Renal pelvis (tissue), 4 donors: ENCODE data around the gene PPFIA2. TPM values are rescaled to one million over a fixed set of nuclear protein-coding genes. Genes with fewer than 3 reads are reported as not detected.

Source experiments
- DNase-seq: peaks from one replicate; pipeline ENCODE4 v3.0.0-alpha.2; 2013
- polyA plus RNA-seq, 3 donors: library from polyadenylated mRNA; unstranded; fragments of 120-200 nt; gene quantifications; one replicate each; pipeline ENCODE4 v1.2.1, GENCODE V29; 2013; ENCODE audit not compliant: insufficient read length in 3 of 3

Gene PPFIA2
- polyA plus RNA-seq, 3 donors = 5.0 to 8.3 (median 6.2) TPM

- DNase-seq = no peak
Measured at GRCh38 chr12:81274637-81275529, 484.3 kb downstream of the PPFIA2 start.

- DNase-seq = no peak
Measured at GRCh38 chr12:81270385-81270784, 488.8 kb downstream of the PPFIA2 start.

DNA sequence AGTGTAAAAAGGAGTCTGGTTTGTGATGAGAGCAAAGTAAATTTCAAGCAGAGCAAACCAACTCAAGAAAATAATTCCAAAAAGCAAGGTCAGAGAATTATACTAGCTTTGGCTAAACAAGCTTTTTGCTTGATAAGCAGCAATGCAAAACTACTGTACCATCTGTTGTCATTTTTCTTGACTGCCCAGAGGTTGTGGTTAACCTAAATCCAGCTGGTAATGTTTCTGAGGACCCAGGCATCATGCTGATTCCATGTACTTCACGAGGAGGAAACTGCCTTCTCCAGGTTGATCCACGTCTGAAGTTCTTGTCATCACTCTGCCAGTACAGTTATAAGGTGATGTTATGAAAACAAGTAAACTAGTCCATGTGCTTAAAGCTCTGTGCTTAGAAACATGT is 496.1 kb downstream of the PPFIA2 start:
- no peak for DNase-seq

GRCh38 chr12:81261508-81262207 is 497.5 kb downstream of the PPFIA2 start:
- DNase-seq = no peak

DNA sequence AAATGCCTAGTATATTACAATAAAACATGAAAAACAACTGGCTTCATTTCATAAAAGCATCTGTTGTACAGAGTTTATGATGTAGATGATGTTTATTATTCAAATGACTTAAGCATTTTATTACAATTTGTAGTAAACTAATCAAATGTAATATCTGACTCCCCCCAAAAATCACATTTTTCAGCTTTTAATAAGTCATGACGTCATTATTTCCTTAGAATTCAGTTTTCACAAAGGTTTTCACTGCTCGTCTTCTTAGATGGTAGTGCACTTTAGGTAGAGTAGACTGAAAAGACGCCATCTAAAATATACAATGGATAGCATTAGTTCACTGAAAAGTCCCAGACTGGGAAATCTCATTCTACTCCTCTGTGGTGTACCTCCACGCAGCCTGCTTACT is 499.8 kb downstream of the PPFIA2 start:
- DNase-seq = no peak

- peak; percentile 61 for DNase-seq
Measured at GRCh38 chr12:81257947-81258551, 501.1 kb downstream of the PPFIA2 start.

GRCh38 chr12:81255947-81256346 is 503.2 kb downstream of the PPFIA2 start:
- DNase-seq = no peak

DNA sequence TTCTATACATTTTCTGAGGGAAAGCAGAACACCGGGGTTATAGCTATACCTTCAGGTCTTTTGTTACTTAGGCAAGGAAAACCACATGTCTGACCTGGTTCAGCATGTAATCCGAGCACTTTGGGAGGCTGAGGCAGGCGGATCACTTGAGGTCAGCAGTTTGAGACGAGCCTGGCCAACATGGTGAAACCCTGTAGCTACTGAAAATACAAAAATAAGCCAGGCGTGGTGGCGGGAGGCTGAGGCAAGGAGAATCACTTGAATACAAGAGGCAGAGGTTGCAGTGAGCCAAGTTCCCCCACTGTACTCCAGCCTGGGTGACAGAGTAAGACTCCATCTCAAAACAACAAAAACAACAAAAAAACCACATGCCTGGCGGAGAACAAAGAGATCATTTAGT is 503.7 kb downstream of the PPFIA2 start:
- no peak for DNase-seq

- no peak for DNase-seq
Measured at GRCh38 chr12:81253360-81253759, 505.8 kb downstream of the PPFIA2 start.

DNA sequence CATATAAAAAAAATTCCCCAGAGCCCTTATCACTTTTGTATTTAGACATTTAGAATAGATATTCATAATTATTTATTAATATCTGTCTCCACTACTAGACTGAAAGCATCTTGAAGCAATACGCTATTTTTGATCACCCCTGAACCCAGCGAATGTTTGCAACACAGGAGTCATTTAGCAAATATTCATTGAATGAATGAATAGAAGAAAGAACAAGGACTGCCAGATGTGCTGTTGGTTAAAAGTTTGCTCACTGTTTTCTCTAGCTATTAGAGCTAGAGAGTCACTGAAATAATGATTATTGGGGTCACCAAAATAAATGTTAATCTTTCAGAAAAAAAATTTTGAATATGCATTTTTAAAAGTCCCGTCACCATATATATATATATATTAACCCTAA is 506.9 kb downstream of the PPFIA2 start:
- DNase-seq = no peak

GRCh38 chr12:81249976-81250375 is 509.2 kb downstream of the PPFIA2 start:
- no peak for DNase-seq

DNA sequence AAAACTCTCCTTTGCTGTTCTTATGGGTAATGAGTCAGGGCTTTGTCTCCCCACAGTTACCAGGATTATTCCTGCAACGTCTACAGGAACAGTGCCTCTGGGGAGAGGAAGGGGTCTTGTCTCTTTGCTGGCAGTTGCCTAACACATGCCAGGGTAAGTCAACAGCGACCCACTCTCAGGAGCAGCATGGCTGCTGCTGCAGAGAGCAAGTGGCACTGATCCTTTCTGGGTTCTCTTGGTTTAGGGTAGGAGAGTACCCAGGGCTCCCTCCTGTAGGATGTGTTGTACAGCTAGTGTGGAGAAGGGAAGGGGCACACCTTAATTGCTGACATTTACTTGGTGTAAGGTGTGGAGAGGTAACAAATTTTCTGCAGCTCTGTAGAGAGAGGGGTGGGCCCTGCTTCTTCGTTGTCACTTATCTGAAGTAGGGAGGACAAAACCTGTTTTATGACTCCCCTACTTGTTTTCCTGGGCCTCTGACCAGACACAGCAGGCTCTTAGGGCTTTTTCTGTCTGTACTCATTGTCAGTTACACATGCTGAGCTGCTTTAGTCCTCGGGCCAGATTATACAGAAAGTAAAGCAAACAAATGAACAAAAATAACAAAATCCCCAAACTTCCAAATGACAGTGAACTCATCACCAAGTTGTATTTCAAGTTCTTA is 513.1 kb downstream of the PPFIA2 start:
- no peak for DNase-seq

GRCh38 chr12:81245458-81245857 is 513.7 kb downstream of the PPFIA2 start:
- DNase-seq = peak; percentile 68

DNA sequence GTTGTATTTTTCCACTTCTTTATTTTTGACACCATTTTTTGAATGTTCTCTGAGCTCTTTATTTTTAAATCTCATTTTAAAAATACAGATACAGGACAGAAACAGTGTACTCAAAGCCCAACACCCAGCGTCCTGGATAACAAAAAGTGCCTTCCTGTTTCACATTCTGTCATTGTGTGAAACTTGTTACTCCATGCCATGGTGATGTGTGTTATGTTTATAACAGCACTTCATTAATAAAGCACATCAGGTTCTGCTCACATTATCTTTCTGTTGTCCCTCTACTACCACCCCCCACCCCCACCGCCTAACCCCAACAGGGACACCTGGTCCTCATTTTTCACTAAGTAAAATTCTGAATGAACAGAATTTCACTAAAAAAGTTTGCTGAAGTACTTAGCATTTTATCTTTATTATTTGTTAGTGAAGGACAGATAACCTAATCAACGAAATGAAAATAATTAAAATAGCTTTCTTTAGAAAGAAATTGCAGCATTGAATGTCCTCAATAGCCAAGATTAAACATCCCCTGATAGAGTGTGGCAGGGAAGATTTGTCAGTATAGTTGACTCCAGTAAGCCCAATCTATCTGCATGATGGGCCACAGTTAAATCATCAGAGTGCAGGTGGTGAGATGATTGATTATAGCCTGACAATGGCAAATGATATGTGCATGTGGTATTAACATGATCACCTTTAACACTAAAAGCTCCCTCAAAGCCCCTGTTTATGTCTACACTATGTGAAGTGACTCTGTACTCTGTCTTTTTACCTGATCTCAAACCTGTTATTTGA is 527.4 kb downstream of the PPFIA2 start:
- DNase-seq = no peak

- no peak for DNase-seq
Measured at GRCh38 chr12:81229759-81230158, 529.4 kb downstream of the PPFIA2 start.

GRCh38 chr12:81224626-81225025 is 534.5 kb downstream of the PPFIA2 start:
- DNase-seq = no peak

DNA sequence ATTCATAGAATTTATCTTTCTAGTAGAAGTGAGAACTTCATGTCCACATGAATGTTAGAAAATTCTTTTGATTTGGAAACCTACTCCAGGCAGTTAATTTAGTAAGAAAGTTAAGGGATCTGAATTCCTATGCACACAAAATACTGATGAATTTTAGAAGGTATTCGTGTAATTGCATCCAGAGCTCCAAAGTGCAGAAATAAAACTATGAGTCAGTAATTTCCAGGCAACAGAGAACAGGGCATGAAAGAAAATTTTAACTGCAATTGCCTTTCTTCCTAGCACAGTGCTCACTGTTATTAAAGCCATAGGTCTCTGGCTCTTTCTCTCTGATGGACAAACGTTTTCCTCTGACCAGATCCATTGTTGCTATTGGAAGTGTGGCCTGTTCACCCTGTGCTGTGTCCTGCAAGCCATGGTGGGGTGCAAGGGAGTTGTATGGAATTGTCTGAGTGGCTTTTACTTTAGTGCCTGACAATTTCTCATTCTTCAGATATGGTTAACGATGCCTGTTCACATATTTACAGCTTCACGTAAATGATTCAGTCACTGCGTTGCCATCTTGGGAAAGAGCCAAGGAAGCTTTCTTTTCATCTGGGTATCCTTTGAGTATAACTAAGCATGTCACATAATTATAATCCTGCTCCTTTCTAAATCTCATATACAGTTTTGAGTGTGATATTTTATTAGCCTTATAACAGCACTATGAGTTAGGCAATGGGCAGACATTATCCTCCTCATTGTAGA is 536.1 kb downstream of the PPFIA2 start:
- DNase-seq = no peak

DNA sequence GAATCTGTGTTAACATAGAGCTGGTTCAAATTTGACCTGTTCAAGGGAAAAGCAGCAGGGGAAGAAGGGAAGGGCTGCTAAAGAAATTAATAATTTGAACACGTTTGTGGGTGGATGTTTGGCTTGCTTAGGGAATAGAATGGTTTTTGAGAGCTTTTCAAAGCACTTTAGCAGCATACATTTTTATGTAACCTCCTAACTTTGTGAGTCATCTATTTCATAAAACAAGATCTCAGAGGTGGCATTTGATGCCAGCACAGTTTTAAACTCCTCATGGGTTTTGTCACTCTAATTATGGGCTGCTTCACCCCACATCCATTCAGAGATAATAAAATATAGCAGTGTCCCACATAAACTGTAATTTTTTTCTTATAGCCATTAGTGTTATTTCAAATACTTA is 537.5 kb downstream of the PPFIA2 start:
- no peak for DNase-seq

GRCh38 chr12:81216739-81217138 is 542.4 kb downstream of the PPFIA2 start:
- DNase-seq = no peak

DNA sequence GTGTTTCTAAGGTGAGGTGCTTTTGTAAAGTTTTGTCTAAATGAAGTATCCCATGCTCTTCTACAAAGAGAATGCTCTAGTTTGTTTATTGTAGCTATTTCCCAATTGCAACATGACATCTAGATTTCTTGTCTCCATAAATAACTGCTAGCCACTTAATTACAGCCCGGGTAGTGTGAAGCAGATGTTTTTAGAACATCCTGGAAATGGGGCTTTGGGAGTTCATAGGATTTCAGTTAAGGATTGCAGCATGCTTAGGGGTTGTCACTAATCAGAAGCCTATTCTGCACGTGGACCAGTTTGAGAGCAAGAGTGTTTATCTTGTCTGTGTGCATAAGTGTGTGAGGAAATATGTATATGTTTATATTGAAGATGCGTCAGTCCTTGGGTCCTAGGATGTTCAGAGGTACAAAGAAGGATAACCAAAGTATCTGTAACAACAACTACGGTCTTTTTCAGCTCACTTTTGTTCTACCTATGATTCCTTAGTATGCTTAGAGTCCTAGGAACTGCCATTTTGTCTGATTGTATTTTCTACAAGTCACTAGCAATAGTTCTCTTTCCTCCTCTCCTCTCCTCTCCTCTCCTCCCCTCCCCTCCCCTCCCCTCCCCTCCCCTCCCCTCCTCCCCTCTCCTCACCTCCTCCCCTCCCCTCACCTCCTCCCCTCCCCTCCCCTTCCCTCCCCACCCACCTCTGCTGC is 546.0 kb downstream of the PPFIA2 start:
- DNase-seq = no peak
